GM21717 (cell line): ENCODE measurements around the gene APMAP.
"Not testable (repeated sequence)": the region's sequence is repeated elsewhere in the genome, so short reads cannot be mapped to it uniquely, and the experiment has no call there.

ENCODE experiments used
- ATAC-seq: cut with Tn5 transposase; IDR thresholded peaks from one replicate; pipeline ENCODE4 v1.9.1; 2021; ENCODE audit warnings: mild to moderate bottlenecking, moderate library complexity; ENCODE audit not compliant: unreplicated experiment

The APMAP gene

GRCh38 chr20:24935140-24935539 is 57.4 kb downstream of the APMAP start:
- no peak for ATAC-seq

- no peak for ATAC-seq
Measured at GRCh38 chr20:24934716-24935115, 57.8 kb downstream of the APMAP start.

GRCh38 chr20:24934101-24934661 is 58.4 kb downstream of the APMAP start:
- no peak for ATAC-seq

- no peak for ATAC-seq
Measured at GRCh38 chr20:24933266-24933908, 59.2 kb downstream of the APMAP start.

- ATAC-seq = not testable (repeated sequence)
Measured at GRCh38 chr20:24931893-24932292, 60.7 kb downstream of the APMAP start.

- ATAC-seq = not testable (repeated sequence)
Measured at GRCh38 chr20:24930724-24931688, 61.5 kb downstream of the APMAP start.

GRCh38 chr20:24929867-24930723 is 62.5 kb downstream of the APMAP start:
- not testable (repeated sequence) for ATAC-seq

- ATAC-seq = not testable (repeated sequence)
Measured at GRCh38 chr20:24929259-24929658, 63.3 kb downstream of the APMAP start.

GRCh38 chr20:24920706-24921105 is 71.8 kb downstream of the APMAP start:
- ATAC-seq = not testable (repeated sequence)

GRCh38 chr20:24919665-24920064 is 72.9 kb downstream of the APMAP start:
- not testable (repeated sequence) for ATAC-seq

- no peak for ATAC-seq
Measured at GRCh38 chr20:24918579-24919566, 73.7 kb downstream of the APMAP start.

GRCh38 chr20:24917797-24918578 is 74.6 kb downstream of the APMAP start:
- no peak for ATAC-seq

GRCh38 chr20:24917056-24917455 is 75.5 kb downstream of the APMAP start:
- no peak for ATAC-seq

- no peak for ATAC-seq
Measured at GRCh38 chr20:24916412-24916811, 76.1 kb downstream of the APMAP start.

- no peak for ATAC-seq
Measured at GRCh38 chr20:24915892-24916291, 76.7 kb downstream of the APMAP start.

GRCh38 chr20:24915440-24915839 is 77.1 kb downstream of the APMAP start:
- ATAC-seq = no peak

GRCh38 chr20:24914388-24915241 is 77.9 kb downstream of the APMAP start:
- ATAC-seq = no peak
